HG03108 (cell line): ENCODE data around the gene RAP1GAP.

ENCODE experiments used
- ATAC-seq: cut with Tn5 transposase; IDR thresholded peaks from one replicate; pipeline ENCODE4 v1.9.1; 2021; ENCODE audit warnings: moderate library complexity; ENCODE audit not compliant: unreplicated experiment

RAP1GAP gene

DNA sequence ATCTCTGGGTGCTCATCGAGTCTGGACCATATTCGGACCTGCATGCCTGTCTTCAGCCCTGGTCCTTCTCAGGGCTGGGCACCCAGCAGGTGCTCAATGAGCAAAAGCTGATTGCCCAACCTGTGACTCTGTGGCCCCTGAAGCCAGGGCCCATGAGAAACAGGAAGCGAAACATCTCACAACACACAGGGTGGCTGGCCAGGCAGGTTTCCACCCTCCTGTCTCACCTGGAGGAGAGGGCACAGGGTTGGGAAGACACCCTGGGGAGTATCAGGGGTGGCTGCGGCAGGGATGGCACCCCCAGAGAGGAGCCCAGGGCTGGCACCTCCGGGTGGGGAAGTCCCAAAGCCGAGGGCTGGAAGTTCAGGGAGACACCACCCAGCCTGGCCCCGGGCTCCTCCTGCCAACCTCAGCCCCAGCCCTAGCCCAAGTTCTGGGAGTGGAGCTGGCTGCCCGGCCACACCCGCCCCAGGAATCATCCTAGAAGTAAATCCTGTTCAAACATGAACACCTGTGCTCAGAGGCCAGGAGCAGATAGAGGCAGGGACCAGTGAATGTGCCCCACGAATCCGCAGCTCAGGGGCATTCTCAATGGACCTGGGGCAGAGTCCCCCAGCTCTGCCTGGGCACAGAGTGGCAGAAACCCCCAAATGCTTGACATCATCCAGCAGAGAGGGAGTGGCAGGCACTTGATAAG is 54.6 kb downstream of the RAP1GAP start:
- no peak for ATAC-seq

DNA sequence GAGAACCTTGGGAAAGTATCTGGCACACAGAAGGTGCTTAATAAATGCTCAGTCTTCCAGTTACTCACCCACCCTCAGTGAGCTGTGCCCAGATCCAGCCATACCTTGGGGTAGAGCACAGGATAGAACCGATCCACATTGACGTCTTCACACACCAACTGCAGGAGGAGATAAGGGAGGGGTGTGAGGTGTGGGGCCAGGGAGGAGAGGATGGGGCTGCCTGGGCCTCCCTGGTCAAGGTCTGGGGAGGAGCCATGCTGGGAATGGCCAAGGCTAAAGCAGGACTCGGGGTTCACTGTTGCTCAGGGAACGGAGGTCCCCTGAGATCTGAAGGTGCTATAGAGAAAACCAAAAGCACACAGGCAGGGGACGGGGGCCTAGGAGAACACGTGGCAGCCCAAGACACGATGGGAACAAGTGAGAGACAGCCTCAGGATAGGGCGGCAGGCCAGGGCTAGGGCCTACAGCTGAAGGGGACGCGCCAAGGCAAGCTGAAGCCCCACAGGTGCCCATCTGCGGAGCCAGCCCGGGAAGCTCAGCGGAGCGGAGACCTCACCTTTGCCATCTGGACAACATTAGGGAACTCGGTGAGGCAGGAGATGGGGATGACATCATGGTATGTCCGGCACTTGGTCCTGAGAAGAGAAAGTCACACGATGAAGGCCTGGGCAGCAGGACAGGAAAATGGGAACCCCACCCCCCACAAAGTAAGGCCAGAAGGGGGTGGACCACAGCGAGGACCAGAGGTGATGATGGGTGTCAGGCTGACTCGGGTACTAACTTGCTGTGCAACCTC is 55.9 kb downstream of the RAP1GAP start:
- ATAC-seq = no peak

DNA sequence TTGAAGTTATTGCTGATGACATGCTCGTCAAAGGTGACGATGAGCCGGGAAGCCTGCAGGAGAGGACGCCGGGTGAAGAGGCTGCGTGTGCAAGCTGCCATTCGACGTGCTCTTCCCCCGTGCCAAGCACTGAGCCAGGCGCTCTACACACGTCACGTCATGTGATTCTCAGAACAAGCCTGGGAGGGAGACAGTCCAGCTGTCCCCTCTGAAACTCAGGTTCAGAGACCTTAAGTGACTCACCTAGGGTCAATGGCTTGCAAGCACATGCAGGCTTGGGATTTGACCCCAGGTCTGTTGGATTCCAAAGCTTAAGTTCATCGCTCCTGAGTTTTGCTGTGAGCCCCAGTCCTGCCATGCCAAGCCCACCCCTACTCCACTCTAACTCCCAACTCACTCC is 57.1 kb downstream of the RAP1GAP start:
- ATAC-seq = no peak

DNA sequence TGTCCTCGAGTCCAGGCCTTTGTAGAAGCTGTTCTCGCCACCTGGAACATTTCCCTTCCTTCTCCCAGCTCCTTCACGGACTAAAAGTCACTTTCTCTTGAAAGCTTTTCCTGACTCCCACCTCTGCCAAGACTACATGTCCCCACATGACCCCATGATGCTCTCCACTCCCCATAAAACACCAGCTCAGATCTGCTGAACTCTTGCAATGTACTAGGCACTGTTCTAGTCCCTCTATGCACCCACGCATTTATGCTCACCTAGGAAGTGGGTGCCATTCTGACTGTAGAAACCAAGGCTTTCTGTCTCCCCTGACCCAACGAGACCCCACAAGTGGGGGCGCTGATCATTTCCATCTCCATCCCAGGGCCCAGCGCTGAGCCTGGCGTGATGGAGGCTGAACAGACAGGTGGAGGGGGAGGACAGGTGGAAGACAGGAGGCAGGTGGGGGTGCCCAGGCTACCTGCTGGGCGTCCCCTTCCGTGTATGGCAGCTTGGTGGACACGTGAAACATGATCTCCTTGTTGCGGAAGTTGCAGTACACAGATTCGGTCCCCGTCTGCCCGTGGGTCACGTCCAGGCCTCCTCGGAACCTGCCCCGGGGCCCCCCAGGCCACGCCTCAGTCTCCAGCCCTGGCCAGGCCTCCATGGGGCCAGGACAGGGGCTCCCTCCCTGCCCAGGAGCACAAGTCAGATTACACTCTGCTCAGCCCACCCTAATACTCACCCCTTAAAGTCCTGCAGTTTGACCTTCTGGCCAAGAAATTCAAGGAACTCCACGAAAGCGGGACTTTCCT is 58.0 kb downstream of the RAP1GAP start:
- ATAC-seq = no peak

DNA sequence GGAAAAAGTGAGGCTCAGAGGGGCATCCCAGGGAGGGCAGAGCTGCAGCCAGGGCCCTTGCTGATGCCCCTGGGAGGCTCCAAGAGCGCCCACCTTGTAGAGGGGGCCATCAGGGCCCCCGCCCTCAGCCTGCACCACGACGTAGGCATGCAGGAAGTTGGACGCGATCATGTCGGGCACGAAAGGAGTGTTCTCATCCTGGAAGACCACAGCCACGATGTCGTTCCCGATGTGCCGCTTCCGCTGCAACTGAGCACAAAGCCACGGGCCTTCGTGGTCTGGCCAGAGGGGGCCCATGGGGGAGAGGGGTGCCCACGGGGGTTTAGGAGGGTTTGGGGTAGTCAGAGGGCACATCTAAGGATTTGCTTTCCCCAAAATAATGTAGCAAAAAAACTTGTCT is 59.1 kb downstream of the RAP1GAP start:
- ATAC-seq = no peak

DNA sequence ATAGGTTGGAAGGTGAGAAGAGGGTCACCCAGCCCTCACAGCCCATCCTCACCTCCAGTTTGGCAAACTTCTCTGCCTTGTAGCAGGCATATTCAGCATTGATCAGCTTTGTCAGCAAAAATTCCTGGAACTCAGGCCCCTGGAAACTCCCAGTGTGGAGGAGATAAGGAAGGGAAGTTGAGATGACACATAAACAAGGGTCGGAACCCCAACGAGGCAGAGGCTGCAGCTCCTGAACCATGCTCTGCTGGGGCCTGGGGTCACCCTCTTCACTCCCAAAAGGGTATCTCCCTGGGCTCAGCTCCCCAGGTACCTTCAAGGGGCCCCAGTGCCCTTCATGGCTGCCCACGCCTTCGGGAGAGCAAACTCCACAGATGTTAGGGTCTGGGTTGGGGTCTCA is 60.4 kb downstream of the RAP1GAP start:
- no peak for ATAC-seq

DNA sequence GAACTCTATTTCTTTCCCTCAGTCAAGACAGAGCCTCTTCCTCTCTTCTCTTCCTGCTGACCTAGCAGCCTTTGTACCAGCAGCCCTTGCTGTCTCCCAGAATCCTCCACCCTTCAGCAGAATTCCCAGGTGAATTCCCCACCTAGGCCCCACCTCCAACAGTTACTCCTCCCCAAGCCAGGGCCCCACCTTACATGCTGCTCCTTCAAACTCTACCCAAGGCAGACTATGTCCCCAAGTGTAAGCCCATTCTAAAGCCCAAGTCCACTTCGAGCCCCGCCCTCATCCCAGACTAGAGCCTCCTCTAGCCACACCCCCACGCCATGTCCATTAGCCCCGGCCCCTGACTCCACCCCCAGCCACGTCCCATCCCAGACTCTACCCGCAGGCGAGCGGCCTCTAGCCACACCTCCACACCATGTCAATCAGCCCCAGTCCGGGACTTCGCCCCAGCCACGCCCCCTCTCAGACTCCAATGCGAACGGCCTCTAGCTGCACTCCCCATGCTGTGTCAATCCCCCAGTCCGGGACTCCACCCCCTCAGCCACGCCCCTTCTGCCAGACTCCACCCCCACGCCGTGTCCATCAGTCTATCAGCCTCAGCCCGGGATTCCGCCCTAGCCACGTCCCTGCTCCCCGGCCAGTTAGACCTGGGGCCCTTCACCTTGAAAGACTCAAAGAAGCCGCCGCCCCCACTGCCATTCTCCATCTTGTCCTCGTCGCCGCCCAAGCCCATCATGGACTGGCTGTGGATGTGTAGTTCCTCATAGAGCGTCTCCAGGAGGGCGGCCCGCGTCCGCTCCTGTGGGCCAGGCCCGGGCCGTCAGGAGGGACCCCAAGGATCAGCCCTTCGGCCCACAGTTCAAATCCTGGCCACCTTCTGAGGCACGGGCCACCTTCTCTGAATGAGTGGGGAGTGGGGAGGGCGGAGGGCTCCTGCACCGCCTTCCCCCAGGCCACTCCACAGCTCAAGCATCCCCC is 61.3 kb downstream of the RAP1GAP start:
- no peak for ATAC-seq

DNA sequence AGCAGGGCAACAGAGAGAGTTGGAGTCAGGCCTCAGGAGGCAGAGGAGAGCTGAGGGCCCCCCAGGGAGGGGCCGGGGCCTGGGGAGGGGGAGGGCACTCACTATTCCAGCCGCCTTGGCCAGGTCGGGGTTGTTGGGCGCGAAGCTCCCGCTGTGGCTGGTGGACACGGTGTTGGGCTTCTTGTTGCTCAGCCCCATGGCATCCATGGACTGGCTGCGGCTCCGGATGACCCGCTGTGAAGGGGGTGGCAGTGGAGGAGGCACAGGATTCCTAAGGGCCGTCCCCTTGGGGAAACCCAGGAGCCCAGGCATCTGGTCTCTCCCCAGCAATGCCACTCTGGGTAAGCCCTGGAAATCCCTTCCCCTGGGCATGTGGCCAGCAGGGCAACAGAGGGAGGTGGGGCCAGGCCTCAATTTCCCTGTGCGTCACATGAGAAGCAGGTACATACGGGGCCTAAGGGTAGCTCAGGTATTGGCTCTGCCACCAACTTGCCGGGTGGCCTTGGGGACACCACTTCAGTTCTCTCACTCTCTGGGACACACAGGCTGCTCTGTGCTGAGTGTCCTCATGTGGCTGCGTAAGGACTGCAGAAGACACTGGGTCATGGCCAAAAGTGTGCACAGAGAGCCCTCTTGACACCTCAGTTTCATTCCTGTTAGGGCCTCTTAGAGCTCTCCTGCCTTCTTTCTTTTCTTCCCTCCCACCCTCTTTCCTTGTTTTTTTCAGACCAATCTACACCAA is 63.0 kb downstream of the RAP1GAP start:
- no peak for ATAC-seq

DNA sequence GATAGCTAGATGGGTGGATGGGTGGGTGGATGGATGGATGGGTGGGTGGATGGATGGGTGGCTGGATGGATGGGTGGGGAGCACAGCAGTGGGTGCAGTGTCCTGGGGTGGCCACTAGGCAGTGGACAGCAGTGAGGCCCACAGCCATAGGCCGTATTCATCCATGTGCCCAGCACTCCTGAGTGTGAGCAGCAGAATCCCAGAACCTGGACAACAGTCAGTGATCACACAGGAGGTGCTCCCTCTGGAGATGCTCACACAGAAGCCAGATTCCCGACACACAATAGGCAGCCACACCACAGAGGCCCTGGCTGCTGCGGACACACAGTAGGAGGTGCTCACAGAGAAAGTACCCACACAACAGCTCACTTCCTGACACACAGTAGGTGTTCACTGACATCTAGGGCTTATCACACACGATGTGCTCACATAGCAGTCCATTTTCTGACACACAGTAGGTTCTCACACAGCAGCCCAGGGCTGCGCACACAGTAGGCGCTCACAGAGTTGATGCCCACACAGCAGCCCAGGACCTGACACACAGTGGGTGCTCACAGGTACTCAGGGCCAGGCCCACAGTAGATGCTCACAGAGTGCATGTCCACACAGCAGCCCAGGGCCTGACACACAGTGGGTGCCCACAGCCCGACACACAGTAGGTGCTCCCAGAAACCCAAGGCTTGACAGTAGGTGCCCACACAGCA is 64.0 kb downstream of the RAP1GAP start:
- ATAC-seq = no peak

DNA sequence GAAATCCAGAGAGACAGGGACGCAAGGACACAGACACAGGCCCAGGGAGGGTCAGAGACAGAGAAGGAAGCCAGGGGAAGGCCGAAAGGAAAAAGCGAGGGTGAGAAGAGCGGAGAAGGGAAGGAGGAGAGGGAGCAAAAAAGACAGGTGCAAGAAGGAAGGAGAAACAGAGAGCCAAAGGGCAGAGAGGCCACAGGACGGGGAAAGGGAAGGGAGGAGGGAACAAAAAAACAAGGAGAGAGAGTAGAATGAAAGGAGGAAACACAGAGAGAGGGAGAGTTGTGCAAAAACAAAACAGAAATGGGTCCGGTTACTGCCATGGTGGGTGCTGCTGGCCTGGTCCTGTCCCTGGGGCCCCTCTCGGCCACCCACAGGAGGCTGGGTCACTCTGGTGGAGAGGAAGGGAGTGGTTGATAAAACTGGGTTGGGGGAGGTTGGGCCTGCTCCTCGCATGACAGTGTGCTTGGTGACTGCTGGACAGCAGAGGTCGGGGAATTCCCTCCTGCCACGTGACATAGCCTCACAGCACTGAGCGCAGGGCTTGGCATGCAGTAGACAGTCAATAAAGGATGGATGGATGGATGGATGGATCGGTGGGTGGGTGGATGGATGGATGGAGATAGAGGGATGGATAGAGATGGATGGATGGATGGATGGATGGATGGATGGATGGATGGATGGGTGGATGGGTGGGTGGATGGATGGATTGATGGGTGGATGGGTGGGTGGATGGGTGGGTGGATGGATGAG is 64.8 kb downstream of the RAP1GAP start:
- no peak for ATAC-seq

DNA sequence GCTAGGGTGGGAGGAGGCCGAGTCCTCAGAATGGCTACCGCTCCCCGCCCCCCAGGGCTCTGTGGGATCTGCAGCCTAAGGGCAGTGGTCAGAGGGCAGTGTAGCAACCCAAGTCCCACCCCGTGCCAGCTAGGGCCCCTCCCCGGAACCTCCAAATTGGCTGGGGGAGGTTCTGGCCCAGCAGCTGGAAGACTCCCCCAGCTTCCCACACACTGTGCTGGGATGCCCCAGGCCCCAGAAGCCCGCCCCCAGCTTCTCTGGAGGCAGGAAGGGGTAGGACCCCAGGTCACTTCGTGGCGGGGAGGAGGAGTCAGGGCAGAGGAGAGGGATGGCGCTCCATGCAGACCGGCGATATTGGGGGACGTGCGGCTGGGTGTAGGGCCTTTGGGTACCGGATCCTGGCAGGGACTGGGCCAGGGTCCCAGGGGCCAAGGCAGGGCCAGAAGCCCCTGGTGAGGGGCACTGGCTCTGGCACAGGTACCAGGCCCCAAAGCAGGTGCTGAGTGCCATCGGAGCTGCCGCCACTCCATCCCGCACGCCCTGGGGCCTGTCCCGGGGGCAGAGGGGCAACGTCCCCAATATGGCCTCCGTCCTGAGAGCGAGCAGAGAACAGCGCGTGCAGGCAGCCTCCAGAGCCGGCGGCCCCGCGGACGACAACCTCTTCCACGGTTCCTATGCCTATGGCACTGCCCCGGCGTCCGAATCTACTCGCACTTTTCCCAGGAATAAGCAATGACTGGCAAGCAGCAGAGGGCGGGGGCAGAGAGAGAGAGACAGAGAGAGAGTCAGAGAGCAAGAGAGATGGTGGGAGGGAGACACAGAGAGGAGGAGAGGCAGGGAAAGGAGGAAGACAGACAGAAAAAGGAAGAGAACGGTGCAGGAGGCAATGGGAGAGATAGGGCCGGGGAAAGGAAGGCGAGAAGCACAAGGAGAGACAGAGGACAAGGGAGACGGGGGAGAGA is 65.7 kb downstream of the RAP1GAP start:
- ATAC-seq = no peak

DNA sequence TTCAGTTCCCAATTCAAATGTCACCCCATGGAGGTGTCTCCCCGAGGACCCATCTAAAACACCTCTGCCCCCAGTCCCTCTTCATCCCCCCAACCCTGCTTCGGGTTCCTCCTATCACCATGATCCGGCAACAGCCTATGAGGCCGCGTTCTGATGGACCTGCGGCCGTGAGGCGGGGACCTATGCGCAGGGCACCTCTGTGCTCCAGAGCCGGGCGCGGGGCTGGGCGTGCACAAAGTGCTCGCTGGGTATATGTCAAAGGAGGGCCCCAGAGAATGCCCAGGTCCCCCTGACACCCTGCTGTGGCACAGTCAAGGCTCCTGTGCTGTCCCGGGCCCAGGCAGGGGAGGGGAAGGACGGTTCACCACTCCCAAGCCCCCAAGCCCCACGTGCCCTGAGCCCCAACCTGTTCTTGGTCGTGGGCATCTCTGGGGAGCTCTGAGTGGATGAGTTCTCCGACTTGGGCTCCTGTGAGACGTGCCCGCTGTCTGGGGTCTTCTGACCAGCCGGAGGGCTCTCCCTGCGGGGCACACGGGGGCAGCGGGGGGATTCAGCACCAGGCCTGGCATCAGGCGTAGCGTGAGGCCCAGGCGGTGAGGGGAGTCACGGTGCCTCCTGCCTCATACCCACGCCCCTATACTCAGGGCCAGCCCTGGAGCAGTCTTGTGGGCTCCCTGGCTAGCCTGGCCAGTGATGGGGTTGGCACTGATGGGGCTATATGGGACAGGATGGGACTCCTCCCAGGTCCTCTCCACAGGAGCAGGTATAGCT is 67.7 kb downstream of the RAP1GAP start:
- ATAC-seq = no peak

DNA sequence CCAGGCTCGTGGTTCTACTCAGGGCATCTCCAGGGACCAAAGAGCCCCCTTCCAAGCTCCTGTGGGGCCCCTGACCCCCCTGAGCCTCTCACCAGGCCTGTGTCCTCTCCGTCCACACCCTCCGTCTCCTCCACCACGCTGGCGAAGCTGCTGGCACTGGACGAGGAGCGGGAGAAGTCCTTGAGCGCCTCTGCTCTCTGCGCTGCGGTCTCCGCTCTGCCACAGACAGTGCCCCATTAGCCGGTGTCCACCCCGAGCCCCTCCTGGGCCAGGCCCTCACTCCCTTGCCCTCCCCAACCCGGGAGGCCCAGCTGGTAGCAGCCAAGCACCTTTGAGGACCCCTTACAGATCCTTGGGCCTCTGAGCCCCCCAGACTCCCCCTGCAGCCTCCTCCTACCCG is 69.8 kb downstream of the RAP1GAP start:
- ATAC-seq = no peak

DNA sequence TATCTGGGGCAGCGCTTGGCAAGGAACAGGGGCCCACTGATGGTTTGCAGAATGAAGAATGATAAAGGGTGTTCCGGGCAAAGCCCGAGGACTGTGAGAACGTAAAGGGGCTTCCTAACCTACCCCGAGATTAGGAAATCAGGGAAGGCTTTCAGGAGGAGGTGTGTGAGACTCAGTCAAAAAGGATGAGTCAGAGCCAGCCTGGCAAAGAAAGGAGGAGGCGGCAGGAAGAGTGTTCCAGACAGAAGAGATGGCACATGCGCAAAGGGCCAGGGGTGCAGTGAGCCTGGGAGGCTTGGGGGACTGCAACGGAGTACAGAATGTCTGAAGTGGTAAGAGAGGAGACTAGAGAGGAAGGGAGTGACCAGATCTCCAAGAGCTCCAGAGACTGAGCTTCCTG is 70.3 kb downstream of the RAP1GAP start:
- ATAC-seq = no peak

DNA sequence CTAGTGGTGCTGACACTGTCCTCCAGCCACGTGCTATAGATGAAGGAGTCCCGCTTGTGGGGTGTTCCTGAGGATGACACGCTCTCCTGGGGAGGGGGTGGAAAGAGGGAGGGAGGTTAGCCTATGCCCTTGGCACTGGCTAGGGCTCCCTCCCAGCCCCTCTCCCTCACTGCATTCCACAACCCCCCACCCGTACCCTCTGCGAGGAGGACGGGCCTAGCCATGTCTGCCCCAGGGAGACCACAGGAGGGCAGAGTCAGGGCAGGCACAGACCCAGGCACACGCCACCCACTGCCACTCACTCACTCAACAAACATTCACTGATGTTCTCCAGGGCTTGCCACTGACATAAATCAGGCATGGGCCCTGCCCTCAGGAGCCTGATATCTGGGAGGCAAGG is 70.7 kb downstream of the RAP1GAP start:
- no peak for ATAC-seq

DNA sequence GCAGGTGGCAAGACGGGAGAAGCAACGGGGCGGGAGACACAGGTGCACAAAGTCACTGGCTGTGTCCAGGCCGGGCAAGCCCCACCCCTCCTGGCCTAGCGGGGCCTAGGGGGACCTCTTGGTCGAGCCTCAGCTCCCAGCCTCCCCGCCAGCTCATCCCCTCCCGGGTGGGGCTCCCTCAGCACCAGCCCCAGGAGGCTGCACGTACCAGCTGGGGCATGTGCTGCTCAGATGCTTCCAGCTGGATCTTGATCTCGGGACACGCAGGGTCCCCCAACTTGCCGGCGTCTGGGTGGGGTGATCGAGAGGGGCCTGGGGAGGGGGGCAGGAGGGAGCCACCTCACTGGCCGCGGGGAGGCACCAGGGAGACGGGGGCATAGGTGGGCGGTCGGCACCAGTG is 71.4 kb downstream of the RAP1GAP start:
- no peak for ATAC-seq

DNA sequence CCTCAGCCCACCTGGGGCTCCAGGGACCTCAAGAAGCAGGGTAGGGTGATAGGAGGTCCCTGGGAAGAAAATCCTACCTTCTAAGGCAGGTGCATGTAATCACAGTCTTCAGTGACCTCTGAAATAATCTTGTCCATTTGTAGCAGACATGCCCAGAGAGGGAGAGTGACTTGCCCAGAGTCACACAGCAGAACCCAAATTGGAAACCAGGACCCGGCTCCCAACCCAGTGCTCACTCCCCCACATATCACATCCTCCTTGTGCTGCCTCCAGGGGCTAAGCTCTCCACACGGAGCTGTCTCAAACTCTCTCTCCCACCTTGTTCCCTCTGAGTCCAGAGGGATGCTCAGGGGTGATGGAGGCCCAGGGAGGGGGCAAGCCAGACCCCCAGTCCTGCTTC is 72.5 kb downstream of the RAP1GAP start:
- no peak for ATAC-seq
